ENCODE data around the gene FAM9C. TPM values are rescaled to one million over a fixed set of nuclear protein-coding genes. Genes with fewer than 3 reads are reported as not detected.

FAM9C gene
- total RNA-seq (not detected in 2 replicates), polyA plus RNA-seq (not detected in 2 replicates), polyA minus RNA-seq (not detected in 2 replicates)
- not detected for total RNA-seq (2013)

DNA sequence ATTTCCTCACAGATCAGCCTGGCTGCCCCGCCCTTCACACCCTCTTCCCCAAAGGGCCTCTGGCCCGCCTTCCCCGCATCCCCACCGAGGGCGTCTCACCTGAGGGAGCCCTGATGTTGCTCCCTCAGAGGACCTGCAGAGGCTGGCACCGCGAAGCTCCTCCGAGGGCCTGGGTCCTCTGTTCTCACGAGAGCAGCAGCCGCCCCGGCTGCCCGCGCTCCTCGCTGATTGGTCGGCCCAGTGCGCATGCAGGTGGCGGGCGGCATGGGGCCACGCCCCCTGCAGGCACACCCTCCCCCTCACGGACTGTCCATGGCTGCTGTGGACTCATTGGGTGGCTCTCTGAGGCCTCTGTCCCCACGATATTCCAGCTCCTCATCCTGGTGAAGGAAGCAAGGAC lies at the start of gene FAM9C:
FAM9C (minus strand) TSS at position 180 of the 400 bp plus-strand sequence. CDS start 831 bp downstream, outside the sequence.
- Histone ChIP-seq H3K9ac (ENCODE audit: low read length) (no peak within 1 kb of the TSS), H3K4me1 (ENCODE audit: control insufficient read depth in 2 of 2, insufficient read depth in 2 of 2, low read length in 2 of 2) (peaks cover 0 to 6% of the 10 kb centered on the region in 2 donors), H3K27ac (ENCODE audit: low read length in 2 of 2) (no peak within 1 kb of the TSS), H3K4me2 (replicated peaks; ENCODE audit: low read depth, low read length, poor library complexity, severe bottlenecking) (no peak within 1 kb of the TSS), H3K36me3 (replicated peaks in 1 of 2; ENCODE audit: control extremely low read depth in 1 of 2, control insufficient read depth in 1 of 2, extremely low read depth in 1 of 2, insufficient read depth in 2 of 2, low read length in 1 of 2) (no peaks in the 10 kb centered on the region), H3K79me2 (ENCODE audit: control insufficient read depth, insufficient read depth, low read length) (no peaks in the 10 kb centered on the region), H3K4me3 (ENCODE audit: control extremely low read depth in 1 of 5, extremely low read depth in 1 of 5, insufficient read depth in 1 of 5, low read depth in 2 of 5, low read length in 4 of 5) (no peak within 1 kb of the TSS), H4K20me1 (ENCODE audit: control insufficient read depth, insufficient read depth, low read length, poor library complexity, severe bottlenecking) (no peaks in the 10 kb centered on the region), H3K27me3 (replicated peaks in 1 of 4; ENCODE audit: control extremely low read depth in 1 of 4, control insufficient read depth in 3 of 4, insufficient read depth in 4 of 4, low read length in 3 of 4) (no peaks in the 10 kb centered on the region), H2AFZ (ENCODE audit: insufficient read depth, low read depth, low read length, poor library complexity, severe bottlenecking) (no peak within 1 kb of the TSS), H3K9me3 (ENCODE audit: control extremely low read depth in 1 of 3, control insufficient read depth in 2 of 3, insufficient read depth in 1 of 3, low read length in 2 of 3) (peaks cover 0 to 10% (median 0%) of the 10 kb centered on the region in 3 donors)
- ChIA-PET CTCF (no interaction called here), POLR2A (no interaction called here)
- H3K9me3 Mint-ChIP-seq (ENCODE audit: insufficient read depth): no peaks in the 10 kb centered on the region
- no peak for ATAC-seq (ENCODE audit: low read depth)
- H3K27ac Mint-ChIP-seq: no peak within 1 kb of the TSS
- no peak within 1 kb of the TSS for H3K4me3 Mint-ChIP-seq
- DNase-seq: no peak
- peaks cover 21% of the 10 kb centered on the region for H3K4me1 Mint-ChIP-seq
- H3K27me3 Mint-ChIP-seq: no peaks in the 10 kb centered on the region
- WGBS (ENCODE audit: insufficient coverage): 88% methylated on average over 13 of the region's 21 CpGs
- TF ChIP-seq, protein P1, sequence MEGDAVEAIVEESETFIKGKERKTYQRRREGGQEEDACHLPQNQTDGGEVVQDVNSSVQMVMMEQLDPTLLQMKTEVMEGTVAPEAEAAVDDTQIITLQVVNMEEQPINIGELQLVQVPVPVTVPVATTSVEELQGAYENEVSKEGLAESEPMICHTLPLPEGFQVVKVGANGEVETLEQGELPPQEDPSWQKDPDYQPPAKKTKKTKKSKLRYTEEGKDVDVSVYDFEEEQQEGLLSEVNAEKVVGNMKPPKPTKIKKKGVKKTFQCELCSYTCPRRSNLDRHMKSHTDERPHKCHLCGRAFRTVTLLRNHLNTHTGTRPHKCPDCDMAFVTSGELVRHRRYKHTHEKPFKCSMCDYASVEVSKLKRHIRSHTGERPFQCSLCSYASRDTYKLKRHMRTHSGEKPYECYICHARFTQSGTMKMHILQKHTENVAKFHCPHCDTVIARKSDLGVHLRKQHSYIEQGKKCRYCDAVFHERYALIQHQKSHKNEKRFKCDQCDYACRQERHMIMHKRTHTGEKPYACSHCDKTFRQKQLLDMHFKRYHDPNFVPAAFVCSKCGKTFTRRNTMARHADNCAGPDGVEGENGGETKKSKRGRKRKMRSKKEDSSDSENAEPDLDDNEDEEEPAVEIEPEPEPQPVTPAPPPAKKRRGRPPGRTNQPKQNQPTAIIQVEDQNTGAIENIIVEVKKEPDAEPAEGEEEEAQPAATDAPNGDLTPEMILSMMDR (IDR thresholded peaks at IDR 0.05): no peak
- no peak for TF ChIP-seq EZH2 (IDR thresholded peaks at IDR 0.05; ENCODE audit: borderline replicate concordance, insufficient read depth, low read depth, low read length, poor library complexity, severe bottlenecking)
- intact Hi-C loops (cut with micrococcal nuclease): no loop called here

DNA sequence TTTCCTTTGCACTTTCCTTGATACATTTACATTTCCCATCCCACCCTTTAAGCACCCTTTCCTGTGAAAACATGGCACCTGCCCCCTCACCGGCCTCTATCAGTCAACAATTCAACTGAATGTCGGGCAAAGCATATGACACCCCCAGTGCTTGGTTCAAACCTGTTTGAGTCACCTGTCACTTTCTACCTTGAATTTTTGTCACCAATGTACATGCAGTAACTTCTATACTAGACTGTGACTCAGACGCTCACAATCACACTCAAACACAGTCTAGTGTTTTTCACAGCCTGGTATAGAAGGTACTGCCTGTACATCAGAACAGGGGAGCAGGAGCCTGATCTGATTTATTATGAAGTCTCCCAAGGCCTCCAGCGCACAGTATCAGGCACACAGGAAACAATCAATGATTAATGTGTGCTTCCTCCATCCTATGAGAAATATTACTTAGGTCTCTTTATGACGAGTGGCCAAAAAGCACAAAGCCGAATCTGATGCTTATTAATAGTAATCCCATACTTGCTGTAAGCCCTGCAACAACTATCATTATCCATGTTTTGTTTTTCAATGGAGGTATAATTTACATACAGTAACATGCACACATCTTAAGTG lies 49.2 kb upstream of the FAM9C start:
- Histone ChIP-seq H3K4me1 (ENCODE audit: control insufficient read depth in 2 of 2, insufficient read depth in 2 of 2, low read length in 2 of 2) (peaks cover 46 to 52% of the 10 kb centered on the region in 2 donors), H3K79me2 (ENCODE audit: control insufficient read depth, insufficient read depth, low read length) (no peaks in the 10 kb centered on the region), H3K36me3 (replicated peaks in 1 of 2; ENCODE audit: control extremely low read depth in 1 of 2, control insufficient read depth in 1 of 2, extremely low read depth in 1 of 2, insufficient read depth in 2 of 2, low read length in 1 of 2) (no peaks in the 10 kb centered on the region), H3K9ac (ENCODE audit: low read length) (no peak overlapping the region), H2AFZ (ENCODE audit: insufficient read depth, low read depth, low read length, poor library complexity, severe bottlenecking) (peak overlapping the region; percentile 16), H3K27me3 (replicated peaks in 1 of 4; ENCODE audit: control extremely low read depth in 1 of 4, control insufficient read depth in 3 of 4, insufficient read depth in 4 of 4, low read length in 3 of 4) (no peaks in the 10 kb centered on the region), H3K27ac (ENCODE audit: low read length in 2 of 2) (peak overlapping the region; percentile 82 to 89), H4K20me1 (ENCODE audit: control insufficient read depth, insufficient read depth, low read length, poor library complexity, severe bottlenecking) (no peaks in the 10 kb centered on the region), H3K4me3 (ENCODE audit: control extremely low read depth in 1 of 5, extremely low read depth in 1 of 5, insufficient read depth in 1 of 5, low read depth in 2 of 5, low read length in 4 of 5) (no peak overlapping the region), H3K4me2 (replicated peaks; ENCODE audit: low read depth, low read length, poor library complexity, severe bottlenecking) (peak overlapping the region; percentile 59), H3K9me3 (ENCODE audit: control extremely low read depth in 1 of 3, control insufficient read depth in 2 of 3, insufficient read depth in 1 of 3, low read length in 2 of 3) (peaks cover 0 to 3% (median 0%) of the 10 kb centered on the region in 3 donors)
- H3K4me1 Mint-ChIP-seq: peaks cover 55% of the 10 kb centered on the region
- POLR2A ChIA-PET: interaction anchor here (1.7 to 9.7 kb wide), 3 partner anchors 118 to 395 kb away, joined by 9 to 129 read pairs (median 13); partner anchors contain the start of gene TMSB4X
- 79% methylated on average over 2 of the region's 6 CpGs for WGBS (ENCODE audit: insufficient coverage)
- CTCF ChIA-PET: interaction anchor here (1.5 to 9.7 kb wide), 5 partner anchors 84 to 394 kb away, joined by 5 to 173 read pairs (median 62); partner anchors contain the start of gene TMSB4X
- ATAC-seq (ENCODE audit: low read depth): no peak
- H3K9me3 Mint-ChIP-seq (ENCODE audit: insufficient read depth): no peaks in the 10 kb centered on the region
- peak overlapping the region; percentile 29 for H3K4me3 Mint-ChIP-seq
- peak overlapping the region; percentile 92 for H3K27ac Mint-ChIP-seq
- DNase-seq: no peak
- no peaks in the 10 kb centered on the region for H3K27me3 Mint-ChIP-seq
- TF ChIP-seq, protein P1 (IDR thresholded peaks at IDR 0.05): no peak
- no peak for TF ChIP-seq EZH2 (IDR thresholded peaks at IDR 0.05; ENCODE audit: borderline replicate concordance, insufficient read depth, low read depth, low read length, poor library complexity, severe bottlenecking)
- intact Hi-C loops (cut with micrococcal nuclease): loop anchor here (5.0 to 10.0 kb wide), 3 partner anchors 169 to 324 kb away; no protein-coding TSS in a partner anchor

All from B cell (primary cell).